ENCODE measurements around the gene RNLS.
"Not testable (repeated sequence)": the region's sequence is repeated elsewhere in the genome, so short reads cannot be mapped to it uniquely, and the experiment has no call there.

The RNLS gene

GRCh38 chr10:88525371-88526069 is 57.6 kb downstream of the RNLS start:
- DNase-seq (ENCODE audit: low read depth in 3 of 3, low spot score in 1 of 3): no peak

GRCh38 chr10:88523739-88524400 is 59.2 kb downstream of the RNLS start:
- no peak for DNase-seq (ENCODE audit: low read depth in 3 of 3, low spot score in 1 of 3)

GRCh38 chr10:88522715-88523114 is 60.4 kb downstream of the RNLS start:
- no peak for DNase-seq (ENCODE audit: low read depth in 3 of 3, low spot score in 1 of 3)

- DNase-seq (ENCODE audit: low read depth in 3 of 3, low spot score in 1 of 3): no peak
Observed at GRCh38 chr10:88521791-88522190, 61.3 kb downstream of the RNLS start.

- DNase-seq (ENCODE audit: low read depth in 3 of 3, low spot score in 1 of 3): no peak
Observed at GRCh38 chr10:88515235-88515634, 67.9 kb downstream of the RNLS start.

- no peak for DNase-seq (ENCODE audit: low read depth in 3 of 3, low spot score in 1 of 3)
Observed at GRCh38 chr10:88512599-88512998, 70.5 kb downstream of the RNLS start.

- DNase-seq (ENCODE audit: low read depth in 3 of 3, low spot score in 1 of 3): no peak
Observed at GRCh38 chr10:88508796-88509195, 74.3 kb downstream of the RNLS start.

DNA sequence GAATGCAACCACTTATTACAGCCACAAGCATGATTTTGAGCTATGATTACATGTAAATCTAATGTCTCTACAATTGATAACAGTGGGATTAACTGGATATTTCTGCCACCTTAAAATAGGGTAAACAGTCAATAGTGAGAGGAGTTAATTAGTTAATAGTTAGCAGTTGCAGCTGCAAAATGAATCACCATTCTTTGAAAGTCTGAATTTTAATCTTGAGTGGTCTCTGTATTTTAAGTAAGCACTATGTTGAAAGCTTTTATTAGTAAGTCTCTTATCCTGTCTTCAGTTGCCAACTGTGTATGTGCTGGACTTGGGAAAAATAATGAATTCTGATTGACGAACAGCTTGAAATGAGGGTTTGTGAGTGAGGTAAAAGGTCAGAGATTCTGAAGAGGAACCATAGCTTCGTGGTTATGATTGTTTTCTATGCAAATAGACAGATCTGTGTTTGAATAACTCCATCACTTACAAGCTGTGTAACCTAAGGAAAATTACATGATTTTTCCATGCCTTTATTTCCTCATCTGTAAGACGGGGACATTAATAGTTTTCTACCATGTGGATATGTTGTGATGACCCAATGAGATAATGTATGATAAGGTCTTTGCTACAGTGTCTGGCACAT is 75.2 kb downstream of the RNLS start:
- DNase-seq (ENCODE audit: low read depth in 3 of 3, low spot score in 1 of 3): no peak

GRCh38 chr10:88507404-88507803 is 75.7 kb downstream of the RNLS start:
- DNase-seq (ENCODE audit: low read depth in 3 of 3, low spot score in 1 of 3): no peak

DNA sequence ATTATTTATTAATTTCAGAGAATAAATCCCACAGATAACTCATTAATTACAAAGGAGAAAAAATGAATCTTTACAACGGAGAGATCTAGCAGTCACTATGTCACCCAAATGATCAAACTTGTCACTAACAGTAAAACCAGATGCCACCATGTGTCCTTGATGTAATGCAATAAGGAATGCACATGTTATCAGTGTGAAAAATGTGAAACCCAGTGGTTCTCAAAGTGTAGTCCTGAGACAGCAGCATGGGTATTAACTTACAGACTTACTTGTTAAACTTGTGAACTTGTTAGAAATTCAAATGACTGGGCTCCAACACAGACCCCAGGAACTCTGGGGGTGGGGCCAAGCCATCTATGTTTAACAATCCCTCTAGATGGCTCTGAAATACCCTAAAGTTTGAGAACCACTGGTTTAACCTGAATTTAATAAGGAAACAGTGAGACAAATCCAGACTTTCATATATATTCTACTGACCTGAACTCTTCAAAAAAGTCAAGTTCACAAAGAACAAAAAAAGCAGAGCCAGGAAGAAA is 77.4 kb downstream of the RNLS start:
- no peak for DNase-seq (ENCODE audit: low read depth in 3 of 3, low spot score in 1 of 3)

DNA sequence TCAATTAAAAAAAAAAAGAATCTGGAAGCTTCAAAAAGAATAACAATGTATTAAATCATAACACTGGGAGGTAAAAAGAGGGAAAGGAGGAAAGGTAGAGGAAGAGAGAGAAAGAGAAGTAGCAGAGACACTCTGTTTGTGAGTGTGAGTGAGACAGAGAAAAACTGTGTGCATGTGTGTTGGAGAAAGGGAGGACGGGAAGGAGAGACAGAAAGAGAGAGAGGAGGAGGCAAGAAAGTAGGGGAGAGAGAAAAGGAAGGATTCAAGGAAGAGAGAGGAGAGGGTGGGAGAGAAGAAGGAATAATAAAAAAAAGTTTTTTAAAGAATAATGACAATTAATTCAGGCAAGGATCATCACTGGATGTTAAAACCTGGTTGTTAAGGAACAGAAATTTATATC is 77.9 kb downstream of the RNLS start:
- DNase-seq (ENCODE audit: low read depth in 3 of 3, low spot score in 1 of 3): no peak

DNA sequence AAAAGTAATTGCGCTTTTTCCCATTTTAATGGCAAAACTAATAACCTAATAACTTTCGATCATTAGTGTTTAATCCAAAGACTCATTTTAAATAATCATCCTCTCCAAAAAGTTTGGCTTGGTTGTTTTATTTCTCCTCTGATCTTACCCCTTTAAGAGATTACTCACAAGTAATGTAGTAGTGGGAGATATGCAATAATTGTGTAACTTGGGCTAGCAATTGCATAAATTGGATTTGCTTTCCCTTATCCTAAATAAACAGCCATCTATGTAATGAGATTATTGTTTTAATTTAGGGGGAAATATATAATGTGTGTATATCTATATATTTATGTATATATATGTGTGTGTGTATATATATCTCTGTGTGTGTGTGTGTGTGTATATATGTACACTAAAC is 82.5 kb downstream of the RNLS start:
- no peak for DNase-seq (ENCODE audit: low read depth in 3 of 3, low spot score in 1 of 3)

GRCh38 chr10:88499569-88500470 is 83.3 kb downstream of the RNLS start:
- no peak for DNase-seq (ENCODE audit: low read depth in 3 of 3, low spot score in 1 of 3)

DNA sequence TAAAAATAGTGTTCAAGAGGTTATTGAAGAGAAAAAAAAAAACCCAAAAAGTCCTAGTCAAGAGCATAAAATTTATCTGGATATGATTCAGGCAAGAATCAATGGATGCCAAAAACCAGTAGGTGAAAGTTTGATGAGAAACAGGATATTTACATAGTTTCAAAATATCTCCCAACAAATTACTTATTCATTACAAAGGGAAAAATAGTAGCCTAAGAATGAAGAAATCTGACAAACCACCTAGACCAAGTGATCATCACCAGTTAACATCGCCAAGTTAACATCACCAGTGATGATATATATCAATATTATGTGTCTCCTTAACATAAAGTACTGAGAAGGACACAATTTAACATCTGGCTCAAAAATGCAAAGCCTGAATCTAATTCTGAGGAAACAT is 85.2 kb downstream of the RNLS start:
- DNase-seq (ENCODE audit: low read depth in 3 of 3, low spot score in 1 of 3): no peak

DNA sequence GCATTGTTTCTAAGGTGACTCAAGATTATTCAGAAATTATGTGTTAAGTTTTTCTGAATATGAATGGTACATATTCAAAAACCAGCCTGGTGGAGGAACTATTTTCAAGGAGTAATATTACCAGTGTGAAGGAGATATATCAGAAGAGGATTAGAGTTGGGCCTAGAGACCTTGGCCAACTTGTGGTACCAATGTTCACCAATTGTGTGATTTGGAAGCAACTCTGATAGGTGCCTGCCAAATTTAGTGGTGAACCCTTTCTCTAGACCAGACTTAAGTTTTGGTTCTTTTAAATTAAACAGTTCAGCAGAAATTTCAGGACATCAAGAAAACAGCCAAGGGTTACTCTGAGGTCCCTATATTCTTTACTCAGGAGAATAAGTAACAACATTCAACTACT is 88.6 kb downstream of the RNLS start:
- DNase-seq (ENCODE audit: low read depth in 3 of 3, low spot score in 1 of 3): no peak

DNA sequence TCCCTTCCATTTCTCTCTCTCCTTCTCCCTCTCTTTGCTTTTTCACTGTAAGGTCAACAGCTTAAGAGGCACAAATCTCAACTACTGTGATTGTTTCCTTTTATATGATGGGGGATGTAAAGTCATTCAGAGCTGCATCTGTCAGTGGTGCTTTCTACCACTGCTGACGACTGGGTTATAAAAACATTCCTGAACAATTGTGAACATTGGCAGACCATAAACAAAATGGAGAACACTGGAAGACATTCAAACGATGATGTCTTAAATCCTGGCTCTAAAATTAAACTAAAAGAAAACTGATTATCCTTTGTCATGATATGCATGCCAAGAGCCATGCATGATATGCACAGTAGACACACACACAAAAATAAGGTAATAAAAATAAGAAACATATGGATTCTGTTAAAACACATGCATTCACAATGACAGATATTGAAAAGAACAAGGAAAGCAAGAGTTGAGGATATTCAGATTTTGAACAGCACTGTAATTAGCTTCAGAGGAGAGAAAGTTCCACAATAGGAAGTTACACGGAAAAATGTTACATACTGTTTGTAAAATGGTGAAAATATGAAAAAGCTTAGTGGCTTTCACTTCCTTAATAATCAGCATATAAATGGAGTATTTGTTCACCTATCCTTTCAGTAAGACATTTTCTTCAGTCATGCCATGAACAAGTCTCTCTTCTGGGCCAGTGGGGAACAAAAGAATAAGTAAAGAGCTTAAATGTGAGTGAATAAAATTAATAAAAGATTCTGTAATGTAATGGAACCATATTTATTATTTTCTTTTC is 89.2 kb downstream of the RNLS start:
- no peak for DNase-seq (ENCODE audit: low read depth in 3 of 3, low spot score in 1 of 3)

DNA sequence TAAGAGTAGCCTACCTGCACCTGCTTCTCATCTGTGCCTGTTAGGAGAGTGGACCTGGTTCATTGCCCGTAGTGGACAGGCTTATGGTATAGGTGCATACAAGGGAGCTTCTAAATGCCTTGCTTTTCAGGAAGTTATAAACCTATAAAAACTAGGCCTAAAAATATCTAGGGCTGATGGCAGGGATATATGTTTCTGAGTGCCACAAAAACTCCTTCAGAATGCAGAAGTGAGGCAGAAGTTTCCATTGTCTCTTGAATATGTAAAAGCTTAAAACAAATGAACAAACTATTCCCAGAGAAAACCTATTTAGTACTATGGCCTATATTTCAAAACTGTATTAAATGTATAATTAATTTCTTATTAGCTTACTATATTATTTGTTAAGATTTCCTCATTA is 91.8 kb downstream of the RNLS start:
- DNase-seq (ENCODE audit: low read depth in 3 of 3, low spot score in 1 of 3): no peak

- DNase-seq (ENCODE audit: low read depth in 3 of 3, low spot score in 1 of 3): no peak
Observed at GRCh38 chr10:88490231-88490980, 92.7 kb downstream of the RNLS start.

DNA sequence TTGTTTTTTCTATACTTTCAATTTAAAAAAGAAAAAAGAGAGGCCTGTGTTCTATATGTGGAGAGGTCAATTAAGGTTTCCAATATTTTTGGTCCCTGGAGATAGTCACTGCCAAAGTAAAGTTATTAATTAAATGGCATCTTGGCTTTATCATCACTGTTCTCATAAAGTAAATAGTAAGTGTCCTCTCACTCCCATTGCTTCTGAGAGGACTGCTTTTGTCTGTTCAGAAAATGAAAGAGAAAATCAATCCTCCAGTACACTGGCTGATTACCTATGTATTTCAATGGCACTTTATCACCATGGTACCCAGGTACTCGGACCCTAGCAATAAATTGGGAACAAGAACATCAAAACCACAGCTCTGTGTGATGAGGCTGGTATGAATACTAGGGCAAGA is 94.0 kb downstream of the RNLS start:
- DNase-seq (ENCODE audit: low read depth in 3 of 3, low spot score in 1 of 3): no peak

GRCh38 chr10:88486816-88487215 is 96.3 kb downstream of the RNLS start:
- not testable (repeated sequence) for DNase-seq (ENCODE audit: low read depth in 3 of 3, low spot score in 1 of 3)

All from stimulated activated CD4-positive, alpha-beta T cell treated with anti-CD3 and anti-CD28 coated beads, TNF-alpha, amount 100 ng/mL, for 1 hour (primary cell).